ENCODE results near the gene DLGAP1.

Gene DLGAP1

DNA sequence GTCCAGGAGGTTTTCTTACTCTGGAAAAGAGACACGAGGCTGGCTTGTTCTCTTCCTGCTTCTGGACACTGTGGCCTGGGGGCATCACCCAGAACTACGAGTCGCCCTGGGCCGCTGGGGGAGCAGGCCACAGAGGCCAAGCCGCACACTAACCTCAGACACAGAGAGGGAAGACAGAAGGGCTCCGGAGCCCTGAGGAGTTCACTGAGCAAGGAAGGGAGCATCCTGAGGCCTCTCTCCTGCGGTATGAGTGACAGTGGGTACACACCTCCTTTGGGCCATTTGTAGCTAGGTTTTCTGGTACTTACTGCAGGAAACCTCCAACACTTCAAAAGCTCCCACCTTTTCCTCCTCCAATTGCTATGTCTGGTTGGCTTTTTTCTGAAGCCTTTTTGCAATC, 494.1 kb downstream of the DLGAP1 start:
- 94% methylated on average over 5 of the region's 7 CpGs for WGBS (ENCODE audit: insufficient coverage)

DNA sequence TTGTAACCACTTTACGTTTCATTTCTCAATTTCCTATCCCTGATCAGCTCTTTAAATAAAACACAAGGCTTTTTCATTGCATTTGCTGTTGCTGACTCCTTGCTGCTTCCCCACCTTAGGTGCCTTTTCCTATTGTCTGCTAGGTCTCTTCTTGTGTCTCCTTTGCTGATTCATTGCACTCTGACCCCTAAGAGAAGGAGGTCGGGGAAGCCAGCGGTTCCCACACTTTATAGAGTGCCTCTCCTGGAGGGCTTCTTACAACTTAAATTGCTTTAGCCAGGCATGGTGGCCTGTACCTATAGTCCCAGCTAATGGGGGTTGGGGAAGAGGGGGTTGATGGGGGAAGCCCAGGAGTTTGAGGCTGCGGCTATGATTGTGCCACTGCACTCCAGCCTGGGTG, 495.0 kb downstream of the DLGAP1 start:
- 89% methylated on average over 1 of the region's 4 CpGs for WGBS (ENCODE audit: insufficient coverage)
- H3K36me3 ChIP-seq (ENCODE audit: control insufficient read depth in 4 of 4, insufficient read depth in 4 of 4, low read length in 3 of 4), result no peaks in the 10 kb centered on the region
- peaks cover 0 to 2% (median 0%) of the 10 kb centered on the region in 4 experiments for H3K4me1 ChIP-seq (ENCODE audit: control extremely low read depth in 1 of 4, control insufficient read depth in 4 of 4, insufficient read depth in 4 of 4, low read length in 3 of 4)
- no peak overlapping the region for H3K27ac ChIP-seq (ENCODE audit: insufficient read depth in 1 of 2, low read depth in 1 of 2, low read length in 2 of 2, poor library complexity in 1 of 2, severe bottlenecking in 2 of 2)
- H3K27me3 ChIP-seq (replicated peaks in 2 of 5; ENCODE audit: control insufficient read depth in 4 of 5, insufficient read depth in 5 of 5, low read length in 4 of 5), result peaks cover 0 to 2% (median 0%) of the 10 kb centered on the region in 5 experiments
- ChIA-PET CTCF (no interaction called here), POLR2A (no interaction called here)
- no peak for DNase-seq
- H3K9me3 ChIP-seq (ENCODE audit: control extremely low read depth in 1 of 5, control insufficient read depth in 4 of 5, insufficient read depth in 2 of 5, low read depth in 1 of 5, low read length in 4 of 5), result no peaks in the 10 kb centered on the region
- H3K4me3 ChIP-seq (ENCODE audit: control insufficient read depth in 1 of 7, extremely low read depth in 1 of 7, insufficient read depth in 4 of 7, low read depth in 2 of 7, low read length in 6 of 7), result no peak overlapping the region

More for the DNA sequence above, 494.1 kb downstream of the DLGAP1 start:
- no peaks in the 10 kb centered on the region for H3K36me3 ChIP-seq (ENCODE audit: control insufficient read depth in 4 of 4, insufficient read depth in 4 of 4, low read length in 3 of 4)
- H3K9me3 ChIP-seq (ENCODE audit: control extremely low read depth in 1 of 5, control insufficient read depth in 4 of 5, insufficient read depth in 2 of 5, low read depth in 1 of 5, low read length in 4 of 5), result no peaks in the 10 kb centered on the region
- peaks cover 0 to 2% (median 0%) of the 10 kb centered on the region in 5 experiments for H3K27me3 ChIP-seq (replicated peaks in 2 of 5; ENCODE audit: control insufficient read depth in 4 of 5, insufficient read depth in 5 of 5, low read length in 4 of 5)
- POLR2A ChIA-PET, result no interaction called here
- no peak overlapping the region for H3K27ac ChIP-seq (ENCODE audit: insufficient read depth in 1 of 2, low read depth in 1 of 2, low read length in 2 of 2, poor library complexity in 1 of 2, severe bottlenecking in 2 of 2)
- CTCF ChIA-PET, result no interaction called here
- H3K4me1 ChIP-seq (ENCODE audit: control extremely low read depth in 1 of 4, control insufficient read depth in 4 of 4, insufficient read depth in 4 of 4, low read length in 3 of 4), result peaks cover 0 to 2% (median 0%) of the 10 kb centered on the region in 4 experiments
- no peak overlapping the region for H3K4me3 ChIP-seq (ENCODE audit: control insufficient read depth in 1 of 7, extremely low read depth in 1 of 7, insufficient read depth in 4 of 7, low read depth in 2 of 7, low read length in 6 of 7)
- no peak for DNase-seq

DNA sequence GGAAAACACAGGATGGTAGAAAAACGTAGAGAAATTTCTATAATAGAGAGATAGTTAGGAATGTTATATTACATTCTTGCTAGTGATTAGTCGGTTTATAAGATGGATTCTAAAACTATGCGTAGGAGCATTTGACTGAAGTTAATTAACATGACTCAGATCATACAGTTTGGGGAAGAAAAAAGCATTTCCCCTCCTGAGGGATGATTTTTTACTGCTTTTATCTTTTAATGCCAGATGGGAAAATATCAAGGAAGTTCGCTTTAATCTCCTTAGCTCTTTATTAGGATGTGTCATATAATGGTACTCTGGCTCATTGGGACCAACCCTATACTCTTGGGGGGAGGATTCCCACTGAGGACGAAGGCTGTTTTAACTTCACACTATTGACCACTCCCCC, 503.1 kb downstream of the DLGAP1 start:
- WGBS (ENCODE audit: insufficient coverage), result no CpG with 5 or more reads among the region's 5 CpGs
- Histone ChIP-seq H3K4me1 (ENCODE audit: control extremely low read depth in 1 of 4, control insufficient read depth in 4 of 4, insufficient read depth in 4 of 4, low read length in 3 of 4) (no peaks in the 10 kb centered on the region), H3K36me3 (ENCODE audit: control insufficient read depth in 4 of 4, insufficient read depth in 4 of 4, low read length in 3 of 4) (no peaks in the 10 kb centered on the region), H3K9me3 (ENCODE audit: control extremely low read depth in 1 of 5, control insufficient read depth in 4 of 5, insufficient read depth in 2 of 5, low read depth in 1 of 5, low read length in 4 of 5) (no peaks in the 10 kb centered on the region), H3K4me3 (ENCODE audit: control insufficient read depth in 1 of 7, extremely low read depth in 1 of 7, insufficient read depth in 4 of 7, low read depth in 2 of 7, low read length in 6 of 7) (no peak overlapping the region), H3K27me3 (replicated peaks in 2 of 5; ENCODE audit: control insufficient read depth in 4 of 5, insufficient read depth in 5 of 5, low read length in 4 of 5) (peaks cover 0 to 2% (median 0%) of the 10 kb centered on the region in 5 experiments), H3K27ac (ENCODE audit: insufficient read depth in 1 of 2, low read depth in 1 of 2, low read length in 2 of 2, poor library complexity in 1 of 2, severe bottlenecking in 2 of 2) (no peak overlapping the region)
- DNase-seq, result no peak
- ChIA-PET POLR2A (no interaction called here), CTCF (no interaction called here)

DNA sequence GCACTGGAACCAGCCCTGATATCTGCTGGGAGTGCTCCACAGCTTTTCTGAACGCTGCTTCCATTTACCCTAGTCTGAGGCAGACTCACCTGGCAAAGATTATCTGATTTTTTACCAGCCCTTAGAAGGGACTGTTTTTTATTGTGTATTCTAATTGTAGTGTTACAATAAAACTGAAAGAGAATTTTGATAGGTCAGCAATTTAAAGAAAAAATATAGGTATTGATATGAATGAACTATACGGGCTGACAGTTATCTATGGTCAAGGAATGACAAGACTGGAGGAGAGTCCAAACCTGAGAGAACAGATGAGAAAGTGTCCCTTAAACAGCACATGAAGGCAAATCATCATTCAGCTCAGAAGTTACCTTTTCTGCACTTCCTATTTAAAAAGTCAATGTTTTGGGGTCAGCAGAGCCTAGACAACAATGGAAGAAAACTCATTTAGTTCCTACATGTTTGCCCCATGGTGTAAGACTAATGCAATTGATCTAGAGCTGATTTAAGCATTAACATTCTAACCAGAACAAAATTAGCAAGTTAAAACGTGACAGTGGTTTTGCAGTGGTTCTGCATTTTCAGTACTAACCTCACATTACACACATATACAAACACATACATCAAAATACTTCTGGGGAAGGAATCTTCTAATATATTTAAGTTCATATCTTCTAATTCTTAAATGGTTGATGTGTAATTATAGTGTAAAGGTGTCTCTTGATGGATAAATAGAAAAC, 504.3 kb downstream of the DLGAP1 start:
- POLR2A ChIA-PET, result no interaction called here

DNA sequence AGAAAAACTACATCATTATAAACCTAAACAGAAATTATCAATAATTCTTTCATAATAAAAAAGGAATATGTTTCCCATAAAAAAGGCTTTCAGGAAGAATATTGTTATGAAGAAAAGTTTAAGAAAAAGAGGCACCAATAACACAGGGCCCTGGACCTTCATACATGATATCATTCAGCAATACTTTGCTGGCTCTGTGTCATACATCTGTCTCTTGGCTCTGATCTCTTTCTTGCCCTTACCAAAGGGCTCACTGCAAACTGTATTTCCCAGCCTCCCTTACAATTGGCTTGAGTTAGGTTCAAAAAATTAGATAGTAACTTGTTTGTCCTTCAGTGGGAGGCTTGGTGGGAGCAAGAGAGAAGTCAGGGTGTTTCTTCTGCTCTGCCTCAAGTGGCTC, 506.1 kb downstream of the DLGAP1 start:
- H3K9me3 ChIP-seq (ENCODE audit: control extremely low read depth in 1 of 5, control insufficient read depth in 4 of 5, insufficient read depth in 2 of 5, low read depth in 1 of 5, low read length in 4 of 5), result no peaks in the 10 kb centered on the region
- no peak overlapping the region for H3K4me3 ChIP-seq (ENCODE audit: control insufficient read depth in 1 of 7, extremely low read depth in 1 of 7, insufficient read depth in 4 of 7, low read depth in 2 of 7, low read length in 6 of 7)
- no peak overlapping the region for H3K27ac ChIP-seq (ENCODE audit: insufficient read depth in 1 of 2, low read depth in 1 of 2, low read length in 2 of 2, poor library complexity in 1 of 2, severe bottlenecking in 2 of 2)
- no peaks in the 10 kb centered on the region for H3K36me3 ChIP-seq (ENCODE audit: control insufficient read depth in 4 of 4, insufficient read depth in 4 of 4, low read length in 3 of 4)
- H3K4me1 ChIP-seq (ENCODE audit: control extremely low read depth in 1 of 4, control insufficient read depth in 4 of 4, insufficient read depth in 4 of 4, low read length in 3 of 4), result no peaks in the 10 kb centered on the region
- DNase-seq, result no peak
- CTCF ChIA-PET, result no interaction called here
- H3K27me3 ChIP-seq (replicated peaks in 2 of 5; ENCODE audit: control insufficient read depth in 4 of 5, insufficient read depth in 5 of 5, low read length in 4 of 5), result peaks cover 0 to 2% (median 0%) of the 10 kb centered on the region in 5 experiments
- POLR2A ChIA-PET, result no interaction called here

More for the DNA sequence above, 504.3 kb downstream of the DLGAP1 start:
- Histone ChIP-seq H3K4me1 (ENCODE audit: control extremely low read depth in 1 of 4, control insufficient read depth in 4 of 4, insufficient read depth in 4 of 4, low read length in 3 of 4) (no peaks in the 10 kb centered on the region), H3K27ac (ENCODE audit: insufficient read depth in 1 of 2, low read depth in 1 of 2, low read length in 2 of 2, poor library complexity in 1 of 2, severe bottlenecking in 2 of 2) (no peak overlapping the region), H3K36me3 (ENCODE audit: control insufficient read depth in 4 of 4, insufficient read depth in 4 of 4, low read length in 3 of 4) (no peaks in the 10 kb centered on the region), H3K9me3 (ENCODE audit: control extremely low read depth in 1 of 5, control insufficient read depth in 4 of 5, insufficient read depth in 2 of 5, low read depth in 1 of 5, low read length in 4 of 5) (no peaks in the 10 kb centered on the region), H3K4me3 (ENCODE audit: control insufficient read depth in 1 of 7, extremely low read depth in 1 of 7, insufficient read depth in 4 of 7, low read depth in 2 of 7, low read length in 6 of 7) (no peak overlapping the region), H3K27me3 (replicated peaks in 2 of 5; ENCODE audit: control insufficient read depth in 4 of 5, insufficient read depth in 5 of 5, low read length in 4 of 5) (peaks cover 0 to 2% (median 0%) of the 10 kb centered on the region in 5 experiments)
- CTCF ChIA-PET, result no interaction called here
- DNase-seq, result peak in 1 of 3 donors; percentile 3
- WGBS (ENCODE audit: insufficient coverage), result 100% methylated on average over 1 of the region's 3 CpGs

DNA sequence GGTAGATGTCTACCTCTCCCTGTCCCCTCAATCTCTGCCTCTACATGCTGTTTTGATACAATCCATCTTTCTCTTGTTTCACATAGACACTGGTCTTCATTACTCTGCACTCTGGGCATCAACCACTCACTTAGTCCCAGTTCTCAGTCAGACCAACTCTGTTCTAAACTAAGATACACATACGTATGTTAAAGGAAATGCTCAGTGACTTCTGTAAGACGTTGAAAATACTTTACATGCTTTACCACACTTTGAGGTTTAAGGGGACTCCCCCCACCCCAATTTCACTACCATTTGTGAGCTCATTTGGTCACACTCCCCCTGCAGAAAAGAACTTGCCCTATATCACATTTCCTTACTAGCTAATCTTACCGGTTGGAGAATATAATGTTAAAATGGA, 507.7 kb downstream of the DLGAP1 start:
- Histone ChIP-seq H3K27ac (ENCODE audit: insufficient read depth in 1 of 2, low read depth in 1 of 2, low read length in 2 of 2, poor library complexity in 1 of 2, severe bottlenecking in 2 of 2) (no peak overlapping the region), H3K27me3 (replicated peaks in 2 of 5; ENCODE audit: control insufficient read depth in 4 of 5, insufficient read depth in 5 of 5, low read length in 4 of 5) (peaks cover 0 to 2% (median 0%) of the 10 kb centered on the region in 5 experiments), H3K4me3 (ENCODE audit: control insufficient read depth in 1 of 7, extremely low read depth in 1 of 7, insufficient read depth in 4 of 7, low read depth in 2 of 7, low read length in 6 of 7) (no peak overlapping the region), H3K36me3 (ENCODE audit: control insufficient read depth in 4 of 4, insufficient read depth in 4 of 4, low read length in 3 of 4) (no peaks in the 10 kb centered on the region), H3K4me1 (ENCODE audit: control extremely low read depth in 1 of 4, control insufficient read depth in 4 of 4, insufficient read depth in 4 of 4, low read length in 3 of 4) (no peaks in the 10 kb centered on the region), H3K9me3 (ENCODE audit: control extremely low read depth in 1 of 5, control insufficient read depth in 4 of 5, insufficient read depth in 2 of 5, low read depth in 1 of 5, low read length in 4 of 5) (no peaks in the 10 kb centered on the region)
- ChIA-PET CTCF (no interaction called here), POLR2A (no interaction called here)
- DNase-seq, result no peak
- WGBS (ENCODE audit: insufficient coverage), result 100% methylated on average over 1 of the region's 3 CpGs

DNA sequence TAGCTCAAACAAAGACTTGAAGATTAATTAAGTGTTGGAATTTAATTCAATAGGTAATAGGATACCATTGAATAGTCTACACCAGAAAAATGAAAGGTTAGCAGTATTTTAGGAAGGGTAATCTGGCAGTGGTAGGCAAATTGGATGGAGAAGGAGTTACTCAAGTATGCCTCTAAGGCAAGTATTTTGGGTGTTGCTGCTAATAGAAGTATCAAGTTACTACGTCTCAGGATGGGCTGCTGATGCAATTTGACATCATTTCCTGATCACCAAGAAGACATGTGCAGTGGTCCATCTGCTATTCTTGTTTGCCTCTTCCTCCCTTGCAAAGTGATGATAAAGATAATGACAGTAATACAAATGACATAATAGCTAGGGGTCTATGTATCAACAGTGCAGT, 519.8 kb downstream of the DLGAP1 start:
- Histone ChIP-seq H3K9me3 (ENCODE audit: control extremely low read depth in 1 of 5, control insufficient read depth in 4 of 5, insufficient read depth in 2 of 5, low read depth in 1 of 5, low read length in 4 of 5) (peaks cover 0 to 3% (median 0%) of the 10 kb centered on the region in 5 experiments), H3K27me3 (replicated peaks in 2 of 5; ENCODE audit: control insufficient read depth in 4 of 5, insufficient read depth in 5 of 5, low read length in 4 of 5) (peaks cover 0 to 2% (median 0%) of the 10 kb centered on the region in 5 experiments), H3K4me3 (ENCODE audit: control insufficient read depth in 1 of 7, extremely low read depth in 1 of 7, insufficient read depth in 4 of 7, low read depth in 2 of 7, low read length in 6 of 7) (no peak overlapping the region), H3K27ac (ENCODE audit: insufficient read depth in 1 of 2, low read depth in 1 of 2, low read length in 2 of 2, poor library complexity in 1 of 2, severe bottlenecking in 2 of 2) (no peak overlapping the region), H3K36me3 (ENCODE audit: control insufficient read depth in 4 of 4, insufficient read depth in 4 of 4, low read length in 3 of 4) (no peaks in the 10 kb centered on the region), H3K4me1 (ENCODE audit: control extremely low read depth in 1 of 4, control insufficient read depth in 4 of 4, insufficient read depth in 4 of 4, low read length in 3 of 4) (no peaks in the 10 kb centered on the region)
- no peak for DNase-seq
- CTCF ChIA-PET, result no interaction called here
- POLR2A ChIA-PET, result no interaction called here
- WGBS (ENCODE audit: insufficient coverage), result 83% methylated on average over 1 of the region's 1 CpG
